Neural progenitor cell (in vitro differentiated cells): Measurements from ENCODE around the gene CDC123. TPM values are rescaled to one million over a fixed set of nuclear protein-coding genes. Genes with fewer than 3 reads are reported as not detected.
"Not testable (repeated sequence)": the region's sequence is repeated elsewhere in the genome, so short reads cannot be mapped to it uniquely, and the experiment has no call there.

Experiments used
- DNase-seq: peaks from one replicate; pipeline ENCODE4 v3.0.0-alpha.2; 2016; ENCODE audit warnings: low spot score
- H2AFZ ChIP-seq: fragments of 200-600 bp; sonication (generic); replicated peaks from 2 replicates; pipeline ENCODE4 v1.6.1; 2016; ENCODE audit warnings: antibody characterized with exemption
- H3F3A ChIP-seq: fragments of 200-600 bp; sonication (generic); 2 replicates; pipeline ENCODE4 v1.6.1; 2016; ENCODE audit warnings: antibody characterized with exemption, low read depth
- H3K27ac ChIP-seq: fragments of 200-600 bp; sonication (generic); 2 replicates; pipeline ENCODE4 v1.5.1; 2016; ENCODE audit warnings: mild to moderate bottlenecking
- H3K27me3 ChIP-seq: fragments of 200-600 bp; sonication (generic); 2 replicates; pipeline ENCODE4 v1.6.1; 2016; ENCODE audit warnings: mild to moderate bottlenecking, moderate library complexity
- H3K36me3 ChIP-seq: fragments of 200-600 bp; sonication (generic); 2 replicates; pipeline ENCODE4 v1.5.1; 2016
- H3K4me1 ChIP-seq: fragments of 200-600 bp; sonication (generic); 2 replicates; pipeline ENCODE4 v1.6.1; 2016; ENCODE audit warnings: mixed run types
- H3K4me2 ChIP-seq: fragments of 200-600 bp; sonication (generic); 2 replicates; pipeline ENCODE4 v1.6.1; 2016
- H3K4me3 ChIP-seq: fragments of 200-600 bp; sonication (generic); 2 replicates; pipeline ENCODE4 v1.5.1; 2016
- H3K79me2 ChIP-seq: fragments of 200-600 bp; sonication (generic); 2 replicates; pipeline ENCODE4 v1.6.1; 2016; ENCODE audit warnings: low read depth
- H3K9ac ChIP-seq: fragments of 200-600 bp; sonication (generic); 2 replicates; pipeline ENCODE4 v1.6.1; 2016
- H3K9me3 ChIP-seq: fragments of 200-600 bp; sonication (generic); 2 replicates; pipeline ENCODE4 v1.5.1; 2016; ENCODE audit warnings: low read depth
- H4K20me1 ChIP-seq: fragments of 200-600 bp; sonication (generic); 2 replicates; pipeline ENCODE4 v1.6.1; 2016; ENCODE audit warnings: low read depth
- H3K27ac Mint-ChIP-seq: 3 replicates; pipeline ENCODE4 v1.8.0; 2021; ENCODE audit warnings: mixed read lengths
- H3K27me3 Mint-ChIP-seq: 2 replicates; pipeline ENCODE4 v1.8.0; 2022; ENCODE audit warnings: low read depth, mild to moderate bottlenecking, inconsistent platforms, moderate library complexity, mixed read lengths; ENCODE audit not compliant: insufficient read depth
- H3K36me3 Mint-ChIP-seq: 3 replicates; pipeline ENCODE4 v1.8.0; 2021; ENCODE audit warnings: mixed read lengths
- H3K4me1 Mint-ChIP-seq: 3 replicates; pipeline ENCODE4 v1.8.0; 2021; ENCODE audit warnings: mixed read lengths
- H3K4me3 Mint-ChIP-seq: 3 replicates; pipeline ENCODE4 v1.8.0; 2021; ENCODE audit warnings: mild to moderate bottlenecking, moderate library complexity, mixed read lengths
- H3K9me3 Mint-ChIP-seq: 3 replicates; pipeline ENCODE4 v1.8.0; 2020; ENCODE audit warnings: mixed read lengths
- EZH2 ChIP-seq: fragments of 200-600 bp; sonication (generic); IDR thresholded peaks from 2 replicates; pipeline ENCODE4 v1.6.1; 2017; ENCODE audit warnings: antibody characterized with exemption, mild to moderate bottlenecking, moderate library complexity
- EZH2phosphoT487 ChIP-seq: fragments of 200-600 bp; sonication (generic); IDR thresholded peaks from 2 replicates; pipeline ENCODE4 v1.6.1; 2017; ENCODE audit warnings: antibody characterized with exemption
- total RNA-seq: library from RNA; depleted of rRNA; stranded (reverse); fragments of >200 nt; gene quantifications from 2 replicates; pipeline ENCODE4 v1.2.3, GENCODE V29; 2015; ENCODE audit warnings: low replicate concordance
- TF ChIP-seq, protein P1 (sequence below): fragments of 200-600 bp; sonication (generic); IDR thresholded peaks from 2 replicates; pipeline ENCODE4 v1.5.1; 2017; ENCODE audit warnings: antibody characterized with exemption, mild to moderate bottlenecking

CDC123 gene
- total RNA-seq, 1 donor from 2014 or later = 134 TPM

DNA sequence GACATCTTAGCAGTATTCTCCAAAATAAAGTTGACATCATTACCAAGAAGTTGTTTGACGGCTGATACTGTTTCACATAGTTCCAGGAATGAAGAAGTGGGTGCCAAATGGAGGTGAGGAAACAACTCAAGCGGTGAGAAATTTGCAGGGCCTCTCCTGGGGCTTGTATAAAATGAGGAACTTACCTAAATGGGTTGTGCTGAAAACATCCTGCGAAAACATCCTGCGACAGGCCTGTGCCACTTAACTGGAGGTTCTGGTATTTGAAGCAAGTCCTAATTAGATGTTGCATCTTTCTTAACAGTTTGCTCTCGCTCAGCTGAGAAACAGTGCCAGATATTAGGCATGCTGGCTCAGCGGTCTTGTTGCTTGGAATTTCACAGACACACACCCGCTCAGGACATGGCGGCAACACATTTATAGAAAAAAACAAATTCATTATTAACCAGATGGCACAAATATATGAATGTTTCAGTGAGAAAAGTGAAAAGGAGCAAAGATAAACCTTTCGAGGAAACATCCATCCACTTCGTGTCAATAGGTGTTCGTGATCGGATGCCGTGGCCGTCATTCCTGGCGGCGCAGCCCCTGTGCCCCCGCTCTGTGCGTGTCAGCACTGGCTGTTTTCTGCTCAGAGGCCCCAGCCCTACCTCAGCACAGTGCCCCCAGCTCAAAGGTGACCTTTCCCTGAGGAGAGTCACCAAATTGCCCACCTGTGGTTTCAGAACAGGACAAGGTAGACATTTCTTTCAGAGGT lies 48.1 kb downstream of the CDC123 start:
- no peaks in the 10 kb centered on the region for H3K4me1 ChIP-seq
- H3F3A ChIP-seq = no peaks in the 10 kb centered on the region
- no peak overlapping the region for H3K4me2 ChIP-seq
- no peaks in the 10 kb centered on the region for H3K27me3 ChIP-seq
- no peaks in the 10 kb centered on the region for H3K9me3 ChIP-seq
- no peak overlapping the region for H2AFZ ChIP-seq
- no peaks in the 10 kb centered on the region for H3K4me1 Mint-ChIP-seq
- no peaks in the 10 kb centered on the region for H4K20me1 ChIP-seq
- no peak overlapping the region for H3K27ac Mint-ChIP-seq
- H3K4me3 ChIP-seq = no peak overlapping the region
- no peak overlapping the region for H3K9ac ChIP-seq
- H3K27ac ChIP-seq = no peak overlapping the region
- H3K79me2 ChIP-seq = no peaks in the 10 kb centered on the region
- H3K27me3 Mint-ChIP-seq = peaks cover 2% of the 10 kb centered on the region
- no peak overlapping the region for H3K4me3 Mint-ChIP-seq
- peaks cover 27% of the 10 kb centered on the region for H3K36me3 Mint-ChIP-seq
- TF ChIP-seq, protein P1, sequence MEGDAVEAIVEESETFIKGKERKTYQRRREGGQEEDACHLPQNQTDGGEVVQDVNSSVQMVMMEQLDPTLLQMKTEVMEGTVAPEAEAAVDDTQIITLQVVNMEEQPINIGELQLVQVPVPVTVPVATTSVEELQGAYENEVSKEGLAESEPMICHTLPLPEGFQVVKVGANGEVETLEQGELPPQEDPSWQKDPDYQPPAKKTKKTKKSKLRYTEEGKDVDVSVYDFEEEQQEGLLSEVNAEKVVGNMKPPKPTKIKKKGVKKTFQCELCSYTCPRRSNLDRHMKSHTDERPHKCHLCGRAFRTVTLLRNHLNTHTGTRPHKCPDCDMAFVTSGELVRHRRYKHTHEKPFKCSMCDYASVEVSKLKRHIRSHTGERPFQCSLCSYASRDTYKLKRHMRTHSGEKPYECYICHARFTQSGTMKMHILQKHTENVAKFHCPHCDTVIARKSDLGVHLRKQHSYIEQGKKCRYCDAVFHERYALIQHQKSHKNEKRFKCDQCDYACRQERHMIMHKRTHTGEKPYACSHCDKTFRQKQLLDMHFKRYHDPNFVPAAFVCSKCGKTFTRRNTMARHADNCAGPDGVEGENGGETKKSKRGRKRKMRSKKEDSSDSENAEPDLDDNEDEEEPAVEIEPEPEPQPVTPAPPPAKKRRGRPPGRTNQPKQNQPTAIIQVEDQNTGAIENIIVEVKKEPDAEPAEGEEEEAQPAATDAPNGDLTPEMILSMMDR = no peak
- TF ChIP-seq EZH2 (no peak), EZH2phosphoT487 (no peak)
- no peaks in the 10 kb centered on the region for H3K9me3 Mint-ChIP-seq
- no peak for DNase-seq
- peaks cover 4% of the 10 kb centered on the region for H3K36me3 ChIP-seq

DNA sequence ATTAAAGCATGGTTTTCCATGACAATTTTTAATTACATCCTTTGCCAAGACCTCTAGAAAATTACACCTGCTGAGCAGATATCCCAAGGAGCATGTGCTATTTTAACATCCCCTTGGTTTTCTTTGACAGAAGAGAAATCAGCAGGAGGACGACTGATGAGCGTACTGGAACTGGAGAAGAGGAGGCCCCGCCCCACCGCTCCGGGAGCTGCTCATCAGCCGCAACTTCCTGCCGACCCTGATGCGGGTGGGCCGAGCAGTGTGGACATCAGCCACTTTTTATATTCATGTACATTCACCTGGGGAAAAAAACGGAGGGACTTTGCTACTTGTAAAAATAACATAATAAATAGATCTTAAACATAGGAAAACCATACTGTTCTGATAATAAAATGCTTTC lies 54.2 kb downstream of the CDC123 start:
- no peaks in the 10 kb centered on the region for H3K9me3 ChIP-seq
- H2AFZ ChIP-seq = no peak overlapping the region
- peaks cover 3% of the 10 kb centered on the region for H3K27me3 Mint-ChIP-seq
- no peaks in the 10 kb centered on the region for H3K4me1 Mint-ChIP-seq
- no peak for TF ChIP-seq EZH2
- no peak for TF ChIP-seq EZH2phosphoT487
- TF ChIP-seq, protein P1 = no peak
- H3K27ac Mint-ChIP-seq = no peak overlapping the region
- peaks cover 19% of the 10 kb centered on the region for H3K36me3 Mint-ChIP-seq
- no peak overlapping the region for H3K9ac ChIP-seq
- H3K27me3 ChIP-seq = no peaks in the 10 kb centered on the region
- H3K4me3 ChIP-seq = no peak overlapping the region
- H3K79me2 ChIP-seq = no peaks in the 10 kb centered on the region
- H3K4me3 Mint-ChIP-seq = no peak overlapping the region
- no peaks in the 10 kb centered on the region for H3K36me3 ChIP-seq
- H3K4me2 ChIP-seq = no peak overlapping the region
- no peaks in the 10 kb centered on the region for H4K20me1 ChIP-seq
- no peaks in the 10 kb centered on the region for H3K4me1 ChIP-seq
- no peak for DNase-seq
- no peak overlapping the region for H3K27ac ChIP-seq
- H3F3A ChIP-seq = peaks cover 8% of the 10 kb centered on the region
- no peaks in the 10 kb centered on the region for H3K9me3 Mint-ChIP-seq

DNA sequence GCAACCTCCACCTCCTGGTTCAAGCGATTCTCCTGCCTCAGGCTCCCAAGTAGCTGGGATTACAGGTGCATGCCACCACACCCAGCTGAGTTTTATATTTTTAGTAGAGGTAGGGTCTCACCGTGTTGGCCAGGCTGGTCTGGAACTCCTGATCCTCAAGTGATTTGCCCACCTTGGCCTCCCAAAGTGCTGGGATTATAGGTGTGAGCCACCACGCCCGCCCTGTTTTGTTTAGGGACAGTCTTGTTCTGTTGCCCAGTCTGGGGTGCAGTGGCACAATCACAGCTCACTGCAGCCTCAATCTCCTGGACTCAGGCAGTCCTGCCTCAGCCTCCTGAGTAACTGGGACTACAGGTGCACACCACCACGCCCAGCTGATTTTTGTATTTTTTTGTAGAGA lies 54.7 kb downstream of the CDC123 start:
- H4K20me1 ChIP-seq, H3K9me3 Mint-ChIP-seq, H3K9ac ChIP-seq, H3K4me1 ChIP-seq, H3K4me3 Mint-ChIP-seq, H3K27me3 ChIP-seq, H3K4me2 ChIP-seq, H3K27me3 Mint-ChIP-seq, H3K27ac Mint-ChIP-seq, H3K4me3 ChIP-seq, H3K9me3 ChIP-seq, H3K27ac ChIP-seq, DNase-seq, H2AFZ ChIP-seq, H3K79me2 ChIP-seq, H3K36me3 ChIP-seq, H3K4me1 Mint-ChIP-seq, H3F3A ChIP-seq: not testable (repeated sequence)
- peaks cover 19% of the 10 kb centered on the region for H3K36me3 Mint-ChIP-seq

DNA sequence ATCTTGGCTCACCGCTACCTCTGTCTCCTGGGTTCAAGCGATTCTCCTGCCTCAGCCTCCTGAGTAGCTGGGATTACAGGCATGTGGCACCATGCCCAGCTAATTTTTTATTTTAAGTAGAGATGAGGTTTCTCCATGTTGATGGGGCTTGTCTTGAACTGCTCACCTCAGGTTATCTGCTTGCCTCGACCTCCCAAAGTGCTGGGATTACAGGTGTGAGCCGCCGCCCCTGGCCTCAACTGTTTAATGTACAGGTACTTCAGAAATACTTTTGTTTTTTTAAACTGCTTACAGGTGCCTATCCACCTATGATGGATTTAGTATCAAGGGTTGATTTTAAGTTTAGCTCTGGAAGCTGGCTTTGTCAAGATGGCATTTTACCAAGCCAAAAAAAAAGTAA lies 55.6 kb downstream of the CDC123 start:
- peaks cover 2% of the 10 kb centered on the region for H3K27me3 Mint-ChIP-seq
- Histone ChIP-seq H2AFZ (no peak overlapping the region), H3K27me3 (no peaks in the 10 kb centered on the region), H3K79me2 (no peaks in the 10 kb centered on the region), H3K9me3 (no peaks in the 10 kb centered on the region), H3K27ac (no peak overlapping the region), H3K4me1 (no peaks in the 10 kb centered on the region), H3K36me3 (no peaks in the 10 kb centered on the region), H3K4me3 (no peak overlapping the region), H3F3A (peaks cover 8% of the 10 kb centered on the region), H3K4me2 (no peak overlapping the region), H3K9ac (no peak overlapping the region), H4K20me1 (no peaks in the 10 kb centered on the region)
- peaks cover 12% of the 10 kb centered on the region for H3K36me3 Mint-ChIP-seq
- TF ChIP-seq EZH2phosphoT487 (no peak), EZH2 (no peak)
- TF ChIP-seq, protein P1 = no peak
- no peak overlapping the region for H3K4me3 Mint-ChIP-seq
- no peak for DNase-seq
- no peaks in the 10 kb centered on the region for H3K9me3 Mint-ChIP-seq
- no peak overlapping the region for H3K27ac Mint-ChIP-seq
- H3K4me1 Mint-ChIP-seq = no peaks in the 10 kb centered on the region
